Adrenal gland (tissue), 12 donors: ENCODE results near the gene DGLUCY. TPM values are rescaled to one million over a fixed set of nuclear protein-coding genes. Genes with fewer than 3 reads are reported as not detected.

Experiments
- DNase-seq, 7 donors: peaks; one replicate each; pipeline ENCODE4 v3.0.0-alpha.2; 2019 to 2020
- H3K27ac ChIP-seq, 5 donors: fragments of 200-600 bp; sonication (generic) in 4 of 5; 1 replicate in 3 of 5; 2 replicates in 2 of 5; pipeline versions ENCODE4 v1.5.1 to v1.8.0; 2016 to 2020; ENCODE audit warnings: mild to moderate bottlenecking in 1 of 5
- H3K27me3 ChIP-seq: fragments of 200-600 bp; 2 replicates; pipeline ENCODE4 v1.8.0; 2021
- H3K36me3 ChIP-seq, 2 donors: fragments of 200-600 bp; replicated peaks in 1 of 2; 1 replicate in 1 of 2; 2 replicates in 1 of 2; pipeline versions ENCODE4 v1.5.1 to v1.8.0; 2018 to 2022
- H3K4me1 ChIP-seq, 2 donors: fragments of 200-600 bp; replicated peaks in 1 of 2; 1 replicate in 1 of 2; 2 replicates in 1 of 2; pipeline versions ENCODE4 v1.5.1 to v1.8.0; 2018 to 2021
- H3K4me3 ChIP-seq, 4 donors: fragments of 200-600 bp; sonication (generic) in 3 of 4; one replicate each; pipeline ENCODE4 v1.5.1; 2016 to 2018
- H3K9me3 ChIP-seq, 3 donors: fragments of 200-600 bp; sonication (generic) in 1 of 3; replicated peaks in 1 of 3; 1 replicate in 2 of 3; 2 replicates in 1 of 3; pipeline versions ENCODE4 v1.5.1 to v1.8.0; 2016 to 2021
- CTCF ChIP-seq, 6 experiments: fragments of 450-650 bp in 4 of 6; fragments of 200-600 bp in 2 of 6; sonication (generic) in 1 of 6; IDR thresholded peaks; 1 replicate in 5 of 6; 2 replicates in 1 of 6; pipeline versions ENCODE4 v1.5.1 to v1.8.0; 2016 to 2021; ENCODE audit warnings: antibody characterized with exemption in 6 of 6, mild to moderate bottlenecking in 2 of 6, moderate library complexity in 1 of 6
- POLR2A ChIP-seq, 2 donors: fragments of 450-650 bp; IDR thresholded peaks; one replicate each; pipeline ENCODE4 v1.6.1; 2017; ENCODE audit warnings: antibody characterized with exemption in 2 of 2, mild to moderate bottlenecking in 2 of 2, moderate library complexity in 1 of 2
- WGBS, 4 donors: extraction: QIAGEN DNeasy Blood & Tissue Kit in 2 of 4; methylation state at CpG; one replicate each; pipeline versions ENCODE4 v1.1.5 to v1.1.7; 2013 to 2017; 5-methylcytosine and 5-hydroxymethylcytosine counted together
- intact Hi-C, 2 donors: fragments of 100-400 bp; cut with DNase I; formaldehyde crosslinking; loops; one replicate each; pipeline versions ENCODE4 v1.14.1 to v1.15.0; 2022 to 2023
- polyA plus RNA-seq, 3 donors: library from polyadenylated mRNA; stranded (reverse); fragments of 200-250 nt in 2 of 3; fragments of 350-450 nt in 1 of 3; fragmentation: Illumina TruSeq in 1 of 3; extraction: RNeasy Lipid Tissue Mini Kit (QIAGEN cat#74804) in 1 of 3; gene quantifications; one replicate each; pipeline ENCODE4 v1.2.3, GENCODE V29; 2013 to 2014
- total RNA-seq, 9 donors: library from RNA; depleted of rRNA in 4 of 9; stranded (reverse); fragments of >200 nt in 4 of 9; fragments of 120-200 nt in 1 of 9; fragmentation: NEBNext Ultra II Directional in 1 of 9; extraction: Animal tissue kit (Norgen Biotek cat#: 25700) in 1 of 9; gene quantifications; one replicate each; pipeline versions ENCODE4 v1.1.0 to v1.2.4, GENCODE V29; 2013 to 2023
- donor health status: healthy with polysubstance abuse.
- donor health status: Bipolar disorder and iron deficiency.
- donor health status: DM: yes; HTN: yes; CAD: no.
- donor health status: DM: no; HTN: no; CAD: no.
- donor health status: DM: no; HTN: no; CAD: no.
- donor health status: DM: yes; HTN: yes; CAD: no.

DGLUCY gene
- total and polyA plus RNA-seq, 12 donors = 48.9 to 93.4 (median 70.9) TPM

- Histone ChIP-seq H3K36me3 (peaks cover 0 to 28% of the 10 kb centered on the region in 2 donors), H3K27me3 (no peaks in the 10 kb centered on the region), H3K27ac (no peak overlapping the region), H3K4me1 (peaks cover 0 to 5% of the 10 kb centered on the region in 2 donors), H3K4me3 (no peak overlapping the region), H3K9me3 (no peaks in the 10 kb centered on the region)
- DNase-seq = no peak
- TF ChIP-seq POLR2A (IDR thresholded peaks at IDR 0.05) (no peak), CTCF (IDR thresholded peaks at IDR 0.05) (no peak)
- intact Hi-C loops = no loop called here
- WGBS, 4 donors = 55 to 72% (median 65%) methylated on average over 2 of the region's 2 CpGs
Observed at GRCh38 chr14:91129261-91129660, 15.4 kb downstream of the DGLUCY start.

GRCh38 chr14:91135039-91135438, 21.2 kb downstream of the DGLUCY start:
- peaks cover 0 to 29% of the 10 kb centered on the region in 2 donors for H3K36me3 ChIP-seq
- no peak for DNase-seq
- TF ChIP-seq POLR2A (IDR thresholded peaks at IDR 0.05) = no peak
- TF ChIP-seq CTCF (IDR thresholded peaks at IDR 0.05) = no peak
- H3K9me3 ChIP-seq = no peaks in the 10 kb centered on the region
- intact Hi-C loops = no loop called here
- WGBS, 4 donors = 96 to 99% (median 98%) methylated on average over 5 to 7 of the region's 7 CpGs
- no peaks in the 10 kb centered on the region for H3K27me3 ChIP-seq
- no peaks in the 10 kb centered on the region for H3K4me1 ChIP-seq
- no peak overlapping the region for H3K4me3 ChIP-seq
- H3K27ac ChIP-seq = no peak overlapping the region

GRCh38 chr14:91138511-91139359, 24.9 kb downstream of the DGLUCY start:
- no peak for TF ChIP-seq POLR2A (IDR thresholded peaks at IDR 0.05)
- peak in 5 of 6 experiments; percentile 32 to 52 (median 49) for TF ChIP-seq CTCF (IDR thresholded peaks at IDR 0.05)
- peak in 2 of 7 donors; percentile 27 to 30 for DNase-seq
- Histone ChIP-seq H3K27ac (no peak overlapping the region), H3K36me3 (peaks cover 0 to 4% of the 10 kb centered on the region in 2 donors), H3K4me3 (no peak overlapping the region), H3K9me3 (no peaks in the 10 kb centered on the region), H3K27me3 (no peaks in the 10 kb centered on the region), H3K4me1 (no peaks in the 10 kb centered on the region)
- intact Hi-C loops = no loop called here
- WGBS, 4 donors = 80 to 86% (median 85%) methylated on average over 5 to 6 of the region's 6 CpGs

GRCh38 chr14:91139776-91140175, 25.9 kb downstream of the DGLUCY start:
- intact Hi-C loops = no loop called here
- no peak for TF ChIP-seq CTCF (IDR thresholded peaks at IDR 0.05)
- TF ChIP-seq POLR2A (IDR thresholded peaks at IDR 0.05) = no peak
- Histone ChIP-seq H3K36me3 (no peaks in the 10 kb centered on the region), H3K9me3 (no peaks in the 10 kb centered on the region), H3K27me3 (no peaks in the 10 kb centered on the region), H3K27ac (no peak overlapping the region), H3K4me3 (no peak overlapping the region), H3K4me1 (no peaks in the 10 kb centered on the region)
- DNase-seq = no peak
